ENCODE results near the gene TMEM258. TPM values are rescaled to one million over a fixed set of nuclear protein-coding genes. Genes with fewer than 3 reads are reported as not detected.
A peak's percentile ranks its signal among the peaks of the same experiment; 100 is the strongest.

The TMEM258 gene
- total and polyA plus RNA-seq, 10 of the 15 experiments (the other 5 are each of a cell fraction or from before 2014, with no cell fraction given): 160 to 840 (median 326) TPM

DNA sequence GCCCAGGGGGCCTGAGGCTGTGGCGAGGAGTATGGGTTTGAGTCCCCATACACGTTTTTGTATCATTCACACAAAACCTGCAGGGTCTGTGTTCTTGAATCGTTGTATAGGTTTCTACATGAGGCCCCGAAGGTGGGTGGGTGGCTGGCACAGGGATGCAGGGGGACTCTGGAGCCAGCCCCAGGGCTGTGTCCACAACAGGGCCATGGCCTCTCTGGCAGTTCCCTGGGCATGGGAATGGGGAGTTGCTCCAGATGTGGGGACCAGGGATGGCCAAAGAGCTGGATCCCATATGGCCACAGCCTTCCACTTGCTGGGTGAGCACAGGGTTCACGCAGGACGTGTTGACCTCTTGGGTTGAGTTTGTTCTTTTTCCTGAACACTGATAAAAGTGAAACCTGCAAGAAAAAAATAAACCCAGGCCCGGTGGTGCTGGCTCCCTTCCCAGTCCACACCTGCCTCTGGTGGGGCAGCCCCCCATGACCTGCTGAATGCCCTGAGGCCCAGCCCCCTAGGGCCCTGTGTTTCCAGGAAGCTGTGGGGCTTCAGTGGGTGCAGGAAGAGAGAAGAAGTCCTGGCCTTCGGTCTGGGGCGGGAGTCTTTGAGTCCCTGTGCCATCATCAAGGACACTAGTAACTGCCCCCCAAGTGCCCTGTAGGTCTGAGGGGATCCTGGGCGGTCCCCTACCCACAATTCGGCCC is 23.9 kb downstream of the TMEM258 start (continued):
- TF ChIP-seq, protein P1, sequence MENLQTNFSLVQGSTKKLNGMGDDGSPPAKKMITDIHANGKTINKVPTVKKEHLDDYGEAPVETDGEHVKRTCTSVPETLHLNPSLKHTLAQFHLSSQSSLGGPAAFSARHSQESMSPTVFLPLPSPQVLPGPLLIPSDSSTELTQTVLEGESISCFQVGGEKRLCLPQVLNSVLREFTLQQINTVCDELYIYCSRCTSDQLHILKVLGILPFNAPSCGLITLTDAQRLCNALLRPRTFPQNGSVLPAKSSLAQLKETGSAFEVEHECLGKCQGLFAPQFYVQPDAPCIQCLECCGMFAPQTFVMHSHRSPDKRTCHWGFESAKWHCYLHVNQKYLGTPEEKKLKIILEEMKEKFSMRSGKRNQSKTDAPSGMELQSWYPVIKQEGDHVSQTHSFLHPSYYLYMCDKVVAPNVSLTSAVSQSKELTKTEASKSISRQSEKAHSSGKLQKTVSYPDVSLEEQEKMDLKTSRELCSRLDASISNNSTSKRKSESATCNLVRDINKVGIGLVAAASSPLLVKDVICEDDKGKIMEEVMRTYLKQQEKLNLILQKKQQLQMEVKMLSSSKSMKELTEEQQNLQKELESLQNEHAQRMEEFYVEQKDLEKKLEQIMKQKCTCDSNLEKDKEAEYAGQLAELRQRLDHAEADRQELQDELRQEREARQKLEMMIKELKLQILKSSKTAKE (IDR thresholded peaks at IDR 0.05; ENCODE audit: low read depth, poor library complexity, severe bottlenecking): no peak
- no peak for TF ChIP-seq ZNF207 (IDR thresholded peaks at IDR 0.05; ENCODE audit: borderline replicate concordance)
- TF ChIP-seq EGR1 (IDR thresholded peaks at IDR 0.05; ENCODE audit: borderline replicate concordance in 1 of 2, low read depth in 2 of 2, low read length in 2 of 2): no peak
- TF ChIP-seq CBFB (IDR thresholded peaks at IDR 0.05; ENCODE audit: low read depth): no peak
- TF ChIP-seq RFX5 (IDR thresholded peaks at IDR 0.05; ENCODE audit: low read depth, low read length): no peak

DNA sequence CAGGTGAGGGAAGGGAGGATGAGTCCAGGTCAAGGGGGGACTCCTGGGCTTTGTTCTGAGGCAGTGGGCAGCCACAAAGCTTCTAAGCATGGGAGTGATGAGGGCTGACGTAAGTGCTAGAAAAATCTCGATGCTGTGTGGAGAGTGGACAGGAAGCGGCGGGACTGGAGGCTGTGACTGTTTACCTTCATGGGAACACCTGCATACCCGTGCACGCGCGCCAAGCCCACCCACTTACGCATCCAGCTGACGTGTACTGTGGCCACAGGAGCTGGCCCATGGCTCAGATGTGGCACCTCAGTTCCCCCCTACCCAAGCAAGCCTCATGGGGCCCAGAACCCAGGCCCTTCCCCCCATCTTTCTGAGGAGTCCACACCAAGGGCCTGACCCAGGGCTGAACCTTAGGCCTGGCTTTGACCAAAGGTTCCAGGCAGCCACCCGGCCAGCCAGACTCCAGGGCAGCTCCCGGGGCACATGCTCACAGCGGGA is 26.0 kb downstream of the TMEM258 start:
- Histone ChIP-seq H3K9ac (ENCODE audit: control insufficient read depth, insufficient read depth, low read length) (no peak overlapping the region), H3K79me2 (ENCODE audit: control insufficient read depth, insufficient read depth, low read length) (no peaks in the 10 kb centered on the region), H3K4me3 (no peak overlapping the region), H4K20me1 (ENCODE audit: control insufficient read depth, insufficient read depth) (no peaks in the 10 kb centered on the region), H3K4me1 (ENCODE audit: control insufficient read depth, insufficient read depth, low read length) (no peaks in the 10 kb centered on the region), H3K27me3 (replicated peaks in 1 of 2; ENCODE audit: control insufficient read depth in 2 of 2, insufficient read depth in 2 of 2, low read length in 1 of 2) (no peaks in the 10 kb centered on the region), H2AFZ (ENCODE audit: control insufficient read depth, low read depth, low read length) (no peak overlapping the region), H3K9me3 (replicated peaks; ENCODE audit: control insufficient read depth, insufficient read depth, low read length) (no peaks in the 10 kb centered on the region), H3K27ac (ENCODE audit: control insufficient read depth, insufficient read depth) (no peak overlapping the region), H3K4me2 (ENCODE audit: control insufficient read depth, insufficient read depth) (no peak overlapping the region), H3K36me3 (ENCODE audit: control insufficient read depth in 2 of 2, insufficient read depth in 2 of 2, low read length in 1 of 2) (no peaks in the 10 kb centered on the region)
- RAD21 ChIA-PET (ENCODE audit: unreplicated experiment): interaction anchor here (1.7 kb wide), 1 partner anchor 19 kb away, joined by 6 read pairs; no protein-coding TSS in a partner anchor
- POLR2A ChIA-PET: interaction anchor here (0.9 kb wide), 1 partner anchor 13 kb away, joined by 3 read pairs; no protein-coding TSS in a partner anchor
- SMC1A ChIA-PET (ENCODE audit: uncharacterized antibody, unreplicated experiment): interaction anchor here (1.1 kb wide), 1 partner anchor 33 kb away, joined by 3 read pairs; no protein-coding TSS in a partner anchor
- WGBS (ENCODE audit: insufficient coverage, insufficient replicate concordance, low lambda C conversion rate, missing lambda C conversion rate): 50% methylated on average over 11 of the region's 13 CpGs
- CTCF ChIA-PET: interaction anchor here (0.9 to 2.4 kb wide), 8 partner anchors 9 to 22 kb away, joined by 3 to 7 read pairs (median 4); no protein-coding TSS in a partner anchor
- FAIRE-seq (no peak), DNase-seq (ENCODE audit: low read depth, low spot score) (no peak), ATAC-seq (no peak)
- intact Hi-C loops (cut with micrococcal nuclease; ENCODE audit: unreplicated experiment): no loop called here
- no TSS peak for BruUV-seq (replicated peaks)
- in situ Hi-C loops (cut with MboI): no loop called here
- 0 out of 2 replicates have a peak, but pooled peaks have one; percentile 16 for TF ChIP-seq NR2F1 (conservative IDR thresholded peaks at IDR 0.05)
- TF ChIP-seq NFYB (IDR thresholded peaks at IDR 0.05; ENCODE audit: insufficient read depth, low read depth, low read length): no peak

Data from GM12878 (cell line).